HepG2 (cell line): ENCODE data around the gene GTF2F1. TPM values are rescaled to one million over a fixed set of nuclear protein-coding genes. Genes with fewer than 3 reads are reported as not detected.
A peak's percentile ranks its signal among the peaks of the same experiment; 100 is the strongest.

Experiments used
- BHLHE40 ChIP-seq: IDR thresholded peaks from 2 replicates; pipeline ENCODE4 v1.6.1; 2011; ENCODE audit warnings: low read length, improper control_type of control experiment
- DZIP1 ChIP-seq: sonication (generic); formaldehyde crosslinking; IDR thresholded peaks from 2 replicates; pipeline ENCODE4 v1.5.0; 2020; ENCODE audit warnings: mild to moderate bottlenecking, missing genetic modification reagents
- MAFG ChIP-seq: sonication (generic); formaldehyde crosslinking; IDR thresholded peaks from 2 replicates; pipeline ENCODE4 v1.5.1; 2020; ENCODE audit warnings: mild to moderate bottlenecking, missing genetic modification reagents
- POLR2A ChIP-seq, 2 experiments: IDR thresholded peaks; 2 replicates each; pipeline ENCODE4 v1.6.1; 2011; ENCODE audit warnings: low read depth in 2 of 2, low read length in 2 of 2, mild to moderate bottlenecking in 1 of 2, moderate library complexity in 1 of 2; ENCODE audit not compliant: insufficient read depth in 1 of 2
- PRPF4 ChIP-seq: fragments of 200-400 bp; formaldehyde crosslinking; IDR thresholded peaks from 2 replicates; pipeline ENCODE4 v1.6.1; 2016; ENCODE audit warnings: low read length, low read depth; ENCODE audit not compliant: poor library complexity, severe bottlenecking
- ZBTB34 ChIP-seq: sonication (generic); formaldehyde crosslinking; IDR thresholded peaks from 2 replicates; pipeline ENCODE4 v1.8.0; 2022; ENCODE audit warnings: mild to moderate bottlenecking, missing genetic modification reagents
- ZBTB38 ChIP-seq: sonication (generic); formaldehyde crosslinking; IDR thresholded peaks from 2 replicates; pipeline ENCODE4 v1.5.1; 2020; ENCODE audit warnings: mild to moderate bottlenecking, missing genetic modification reagents
- ZHX2 ChIP-seq, 2 experiments: sonication (generic) in 1 of 2; formaldehyde crosslinking in 1 of 2; IDR thresholded peaks; 2 replicates each; pipeline versions ENCODE4 v1.6.1 to v1.9.0; 2014 to 2022; ENCODE audit warnings: antibody characterized with exemption in 1 of 2, borderline replicate concordance in 1 of 2, inconsistent platforms in 1 of 2, low read depth in 1 of 2, missing genetic modification reagents in 1 of 2
- ZNF232 ChIP-seq: sonication (generic); formaldehyde crosslinking; IDR thresholded peaks from 2 replicates; pipeline ENCODE4 v1.4.0; 2020; ENCODE audit warnings: missing genetic modification reagents, borderline replicate concordance
- ZNF263 ChIP-seq: sonication (generic); formaldehyde crosslinking; IDR thresholded peaks from 2 replicates; pipeline ENCODE4 v1.4.0; 2020; ENCODE audit warnings: missing genetic modification reagents
- ZNF678 ChIP-seq: sonication (generic); formaldehyde crosslinking; IDR thresholded peaks from 2 replicates; pipeline ENCODE4 v1.4.0; 2020; ENCODE audit warnings: mild to moderate bottlenecking, missing genetic modification reagents
- ZNF83 ChIP-seq: sonication (generic); formaldehyde crosslinking; IDR thresholded peaks from 2 replicates; pipeline ENCODE4 v1.4.0; 2020; ENCODE audit warnings: missing genetic modification reagents, mild to moderate bottlenecking, borderline replicate concordance
- ZSCAN9 ChIP-seq: IDR thresholded peaks from 2 replicates; pipeline ENCODE4 v1.6.1; 2016; ENCODE audit warnings: borderline replicate concordance
- polyA plus RNA-seq, 8 experiments: library from polyadenylated mRNA; depleted of rRNA in 3 of 8; stranded (reverse) in 7 of 8; unstranded in 1 of 8; fragments of >200 nt; fragmentation: Illumina TruSeq in 4 of 8; extraction: Trizol in 4 of 8; gene quantifications; 2 replicates each; pipeline versions ENCODE4 v1.2.1 to v1.2.3, GENCODE V29; 2011 to 2016; ENCODE audit warnings: low read depth in 4 of 8, missing spikeins in 1 of 8, mixed read lengths in 1 of 8; ENCODE audit not compliant: insufficient read depth in 1 of 8
- total RNA-seq, 5 experiments: library from RNA; depleted of rRNA; stranded (reverse); fragments of >200 nt; fragmentation: Illumina TruSeq; extraction: Trizol; gene quantifications; 2 replicates each; pipeline ENCODE4 v1.2.3, GENCODE V29; 2016; ENCODE audit warnings: low read depth in 1 of 5
- TF ChIP-seq, protein P1 (sequence below): sonication (generic); formaldehyde crosslinking; conservative IDR thresholded peaks from 2 replicates; pipeline ENCODE4 v1.4.0; 2020; ENCODE audit warnings: missing genetic modification reagents
- TF ChIP-seq, protein P2 (sequence below): sonication (generic); formaldehyde crosslinking; IDR thresholded peaks from 2 replicates; pipeline ENCODE4 v1.4.0; 2020; ENCODE audit warnings: missing genetic modification reagents, low read depth, mild to moderate bottlenecking, borderline replicate concordance

Gene GTF2F1
- total and polyA plus RNA-seq, 2 of the 13 experiments (the other 11 are each of a cell fraction or from before 2014, with no cell fraction given): 27.8 to 34.1 TPM

DNA sequence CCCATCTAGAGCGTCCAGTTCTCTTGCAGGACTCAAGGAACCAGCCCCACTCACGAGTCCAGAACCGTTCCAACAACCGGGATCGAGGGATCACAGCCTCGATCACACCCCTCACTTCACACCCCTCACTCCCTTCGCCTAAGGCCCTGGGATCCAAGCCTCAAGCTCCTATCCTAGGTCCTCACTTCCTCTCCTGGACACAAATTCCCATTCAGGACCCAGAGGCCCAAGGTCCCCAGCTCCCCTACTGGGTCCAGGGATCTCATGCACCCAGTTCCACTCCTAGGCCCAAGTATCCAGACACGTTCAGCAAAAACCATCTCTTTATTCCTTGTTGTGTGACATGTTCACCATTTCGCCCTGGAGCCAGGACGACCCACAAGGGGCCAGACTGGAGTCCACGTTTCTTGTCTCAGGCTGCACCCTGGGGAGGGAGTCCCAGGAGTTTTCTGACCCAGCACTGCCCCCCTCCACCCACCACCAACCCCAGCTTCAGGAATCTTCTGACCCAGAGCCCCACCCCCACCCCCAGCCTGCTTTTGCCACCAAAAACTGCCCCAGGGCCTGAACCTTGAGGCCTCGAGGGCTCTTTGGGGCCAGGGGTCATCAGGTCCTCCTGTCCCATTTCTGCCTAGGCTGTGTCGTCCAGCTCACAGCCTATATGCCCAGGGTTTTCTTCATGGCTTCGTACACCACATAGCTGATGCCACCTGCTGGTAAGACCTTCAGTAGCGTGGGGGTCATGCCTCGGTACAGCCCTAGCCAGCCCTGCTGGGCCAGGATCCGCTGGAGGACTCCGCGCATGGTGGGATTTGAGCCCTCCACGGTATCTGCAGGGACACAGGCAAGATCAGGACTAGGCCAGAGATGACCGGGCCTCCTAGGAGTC is 33.0 kb upstream of the GTF2F1 start (continued):
- no peak for TF ChIP-seq PRPF4
- TF ChIP-seq POLR2A (IDR thresholded peaks at IDR 0.05; ENCODE audit: insufficient read depth in 1 of 2, low read depth in 2 of 2, low read length in 2 of 2): no peak
- no peak for TF ChIP-seq ZBTB34 (CRISPR knock-in tag)
- no peak for TF ChIP-seq ZSCAN9
- TF ChIP-seq, protein P1, sequence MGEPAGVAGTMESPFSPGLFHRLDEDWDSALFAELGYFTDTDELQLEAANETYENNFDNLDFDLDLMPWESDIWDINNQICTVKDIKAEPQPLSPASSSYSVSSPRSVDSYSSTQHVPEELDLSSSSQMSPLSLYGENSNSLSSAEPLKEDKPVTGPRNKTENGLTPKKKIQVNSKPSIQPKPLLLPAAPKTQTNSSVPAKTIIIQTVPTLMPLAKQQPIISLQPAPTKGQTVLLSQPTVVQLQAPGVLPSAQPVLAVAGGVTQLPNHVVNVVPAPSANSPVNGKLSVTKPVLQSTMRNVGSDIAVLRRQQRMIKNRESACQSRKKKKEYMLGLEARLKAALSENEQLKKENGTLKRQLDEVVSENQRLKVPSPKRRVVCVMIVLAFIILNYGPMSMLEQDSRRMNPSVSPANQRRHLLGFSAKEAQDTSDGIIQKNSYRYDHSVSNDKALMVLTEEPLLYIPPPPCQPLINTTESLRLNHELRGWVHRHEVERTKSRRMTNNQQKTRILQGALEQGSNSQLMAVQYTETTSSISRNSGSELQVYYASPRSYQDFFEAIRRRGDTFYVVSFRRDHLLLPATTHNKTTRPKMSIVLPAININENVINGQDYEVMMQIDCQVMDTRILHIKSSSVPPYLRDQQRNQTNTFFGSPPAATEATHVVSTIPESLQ (CRISPR knock-in tag): no peak
- TF ChIP-seq, protein P2, sequence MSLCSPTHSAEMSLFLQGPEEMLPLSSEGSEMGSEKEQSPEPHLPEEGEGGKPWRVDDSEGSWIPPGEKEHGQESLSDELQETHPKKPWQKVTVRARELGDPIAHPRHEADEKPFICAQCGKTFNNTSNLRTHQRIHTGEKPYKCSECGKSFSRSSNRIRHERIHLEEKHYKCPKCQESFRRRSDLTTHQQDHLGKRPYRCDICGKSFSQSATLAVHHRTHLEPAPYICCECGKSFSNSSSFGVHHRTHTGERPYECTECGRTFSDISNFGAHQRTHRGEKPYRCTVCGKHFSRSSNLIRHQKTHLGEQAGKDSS (CRISPR knock-in tag): no peak
- peak; percentile 11; the same call in 1 of the 2 replicates for TF ChIP-seq ZNF232 (CRISPR knock-in tag)
- peak; percentile 81 for TF ChIP-seq ZBTB38 (CRISPR knock-in tag)
- no peak for TF ChIP-seq MAFG (CRISPR knock-in tag)
- TF ChIP-seq ZNF83 (CRISPR knock-in tag): 0 out of 2 replicates have a peak, but pooled peaks have one; percentile 7
- no peak for TF ChIP-seq BHLHE40
- TF ChIP-seq DZIP1 (CRISPR knock-in tag): peak; percentile 47; the same call in 1 of the 2 replicates
- no peak for TF ChIP-seq ZNF678 (CRISPR knock-in tag)
- TF ChIP-seq ZNF263 (CRISPR knock-in tag): no peak
- no peak for TF ChIP-seq ZHX2 (IDR thresholded peaks at IDR 0.05; ENCODE audit: low read depth)
- TF ChIP-seq ZHX2 (CRISPR knock-in tag; IDR thresholded peaks at IDR 0.05; ENCODE audit: borderline replicate concordance): no peak
